GM18507 (cell line): ENCODE data around the gene RAB5IF.
"Not testable (repeated sequence)": the region's sequence is repeated elsewhere in the genome, so short reads cannot be mapped to it uniquely, and the experiment has no call there.

Experiments
- DNase-seq: peaks from one replicate; pipeline ENCODE4 v3.0.0; 2011; ENCODE audit warnings: low read depth; ENCODE audit not compliant: insufficient read length; ENCODE audit errors: extremely low spot score
- FAIRE-seq: peaks from 2 replicates; lab custom pipeline; 2011; peaks lifted over from hg19 to GRCh38; lab: Jason Lieb, UNC

Gene RAB5IF

GRCh38 chr20:36605399-36606157 is at the start of gene RAB5IF:
Gene RAB5IF (plus strand): TSS chr20:36605779. CDS start chr20:36605952, 173 bp downstream.
- peak; percentile 83 for DNase-seq
- peak; percentile 98 for FAIRE-seq

- no peak for DNase-seq
- no peak for FAIRE-seq
Observed at GRCh38 chr20:36562724-36563123, 42.9 kb upstream of the RAB5IF start.

GRCh38 chr20:36563374-36563773 is 42.2 kb upstream of the RAB5IF start:
- FAIRE-seq, result no peak
- DNase-seq, result no peak

- not testable (repeated sequence) for FAIRE-seq, DNase-seq
Observed at GRCh38 chr20:36564078-36564725, 41.4 kb upstream of the RAB5IF start.

GRCh38 chr20:36564726-36565121 is 40.9 kb upstream of the RAB5IF start:
- FAIRE-seq, DNase-seq: not testable (repeated sequence)

- DNase-seq (no peak), FAIRE-seq (no peak)
Observed at GRCh38 chr20:36565520-36565919, 40.1 kb upstream of the RAB5IF start.

GRCh38 chr20:36569847-36570429 is 35.6 kb upstream of the RAB5IF start:
- FAIRE-seq (no peak), DNase-seq (no peak)

- FAIRE-seq, result no peak
- no peak for DNase-seq
Observed at GRCh38 chr20:36571564-36572504, 33.7 kb upstream of the RAB5IF start.

GRCh38 chr20:36572701-36573102 is 32.9 kb upstream of the RAB5IF start:
- FAIRE-seq (peak; percentile 53), DNase-seq (no peak)

- FAIRE-seq, result peak; percentile 80
- peak; percentile 96 for DNase-seq
Observed at GRCh38 chr20:36573103-36573797, 32.3 kb upstream of the RAB5IF start, which contains the start of gene TGIF2. Gene TGIF2 (plus strand): TSS chr20:36573597. CDS start chr20:36578775, 5,178 bp downstream.

GRCh38 chr20:36573798-36574365 is 31.7 kb upstream of the RAB5IF start:
- FAIRE-seq (no peak), DNase-seq (peak; percentile 9)

GRCh38 chr20:36574366-36575135 is 31.0 kb upstream of the RAB5IF start:
- FAIRE-seq (peak; percentile 61), DNase-seq (peak; percentile 22)

GRCh38 chr20:36576081-36576445 is 29.5 kb upstream of the RAB5IF start:
- FAIRE-seq, result no peak
- DNase-seq, result no peak

GRCh38 chr20:36578356-36579041 is 27.1 kb upstream of the RAB5IF start:
- no peak for DNase-seq
- FAIRE-seq, result no peak

- DNase-seq (no peak), FAIRE-seq (no peak)
Observed at GRCh38 chr20:36579996-36580545, 25.5 kb upstream of the RAB5IF start.

- DNase-seq (no peak), FAIRE-seq (no peak)
Observed at GRCh38 chr20:36582322-36582721, 23.3 kb upstream of the RAB5IF start.

- FAIRE-seq (no peak), DNase-seq (no peak)
Observed at GRCh38 chr20:36582821-36583220, 22.8 kb upstream of the RAB5IF start.
